ENCODE data around the gene ZNF549. TPM values are rescaled to one million over a fixed set of nuclear protein-coding genes. Genes with fewer than 3 reads are reported as not detected.

The ZNF549 gene
- total RNA-seq, 1 donor from 2014 or later = 7.6 TPM

DNA sequence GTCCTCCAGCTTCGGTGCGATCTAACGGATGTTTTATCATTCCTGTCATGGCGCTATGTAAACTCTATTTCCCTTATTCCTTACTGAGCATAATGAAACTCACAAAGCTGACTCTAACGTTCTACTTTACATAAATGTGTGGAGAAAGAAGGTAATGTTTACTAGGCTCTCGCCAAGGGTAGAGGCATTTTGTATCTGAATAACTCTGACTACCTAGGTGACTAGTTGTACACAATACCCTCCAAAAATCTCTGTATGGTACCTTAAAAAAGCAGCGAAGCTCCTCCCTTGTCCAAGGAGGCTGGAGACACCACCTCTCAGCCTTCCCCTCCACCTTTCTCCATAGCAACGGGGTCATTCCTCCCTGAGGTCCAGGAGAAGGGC lies 72.2 kb downstream of the ZNF549 start:
- TF ChIP-seq CTCF (IDR thresholded peaks at IDR 0.05; ENCODE audit: insufficient read depth, low read length, severe bottlenecking) = no peak
- Histone ChIP-seq H3K27me3 (ENCODE audit: control insufficient read depth, insufficient read depth, low read length) (no peaks in the 10 kb centered on the region), H3K4me3 (ENCODE audit: low read depth, low read length) (peak overlapping the region; percentile 76), H3K36me3 (ENCODE audit: control insufficient read depth, insufficient read depth, low read length) (no peaks in the 10 kb centered on the region)
- FAIRE-seq (no peak), DNase-seq (ENCODE audit: low read depth) (no peak)

GRCh38 chr19:57599761-57600383 lies 72.7 kb downstream of the ZNF549 start, which contains the start of gene ZNF530:
Gene ZNF530, plus strand, starts transcription at chr19:57599885. Its CDS starts 4,461 bp downstream, at chr19:57604346.
- no peaks in the 10 kb centered on the region for H3K27me3 ChIP-seq (ENCODE audit: control insufficient read depth, insufficient read depth, low read length)
- TF ChIP-seq CTCF (IDR thresholded peaks at IDR 0.05; ENCODE audit: insufficient read depth, low read length, severe bottlenecking) = no peak
- DNase-seq (ENCODE audit: low read depth) (peak; percentile 79), FAIRE-seq (no peak)
- H3K36me3 ChIP-seq (ENCODE audit: control insufficient read depth, insufficient read depth, low read length) = no peaks in the 10 kb centered on the region
- peak within 1 kb of the TSS; percentile 76 for H3K4me3 ChIP-seq (ENCODE audit: low read depth, low read length)

GRCh38 chr19:57606931-57607330 lies 79.8 kb downstream of the ZNF549 start:
- DNase-seq (ENCODE audit: low read depth) (no peak), FAIRE-seq (peak; percentile 23)
- TF ChIP-seq CTCF (IDR thresholded peaks at IDR 0.05; ENCODE audit: insufficient read depth, low read length, severe bottlenecking) = no peak
- Histone ChIP-seq H3K27me3 (ENCODE audit: control insufficient read depth, insufficient read depth, low read length) (no peaks in the 10 kb centered on the region), H3K36me3 (ENCODE audit: control insufficient read depth, insufficient read depth, low read length) (peaks cover 4% of the 10 kb centered on the region), H3K4me3 (ENCODE audit: low read depth, low read length) (no peak overlapping the region)

Other genes with a start within 250 kb of the ZNF549 start
- gene ZNF460, start 246.9 kb upstream of the ZNF549 start, total RNA-seq = 126 and 131 TPM in 2 replicates
- 13.2 and 14.7 TPM in 2 replicates for gene ZNF543, start 206.9 kb upstream of the ZNF549 start, total RNA-seq
- gene ZNF304, start 176.1 kb upstream of the ZNF549 start, total RNA-seq = 12.7 and 13.7 TPM in 2 replicates
- gene TRAPPC2B, start 163.8 kb upstream of the ZNF549 start, total RNA-seq = 13.7 and 16.5 TPM in 2 replicates
- 3.6 and 3.9 TPM in 2 replicates for gene ZNF547, start 163.8 kb upstream of the ZNF549 start, total RNA-seq
- 30.1 and 31.9 TPM in 2 replicates for gene ZNF548, start 137.5 kb upstream of the ZNF549 start, total RNA-seq
- 9.0 and 11.3 TPM in 2 replicates for gene ZNF17, start 116.2 kb upstream of the ZNF549 start, total RNA-seq
- gene ZNF749, start 92.0 kb upstream of the ZNF549 start, total RNA-seq = 18.4 and 23.2 TPM in 2 replicates
- gene VN1R1, start 70.2 kb upstream of the ZNF549 start, total RNA-seq = 0.53 and 1.2 TPM in 2 replicates
- gene ZNF772, start 49.8 kb upstream of the ZNF549 start, total RNA-seq = 11.8 and 24.3 TPM in 2 replicates
- gene ZNF419, start 39.6 kb upstream of the ZNF549 start, total RNA-seq = 17.6 and 33.8 TPM in 2 replicates
- gene ZNF773, start 27.4 kb upstream of the ZNF549 start, total RNA-seq = 20.5 and 31.7 TPM in 2 replicates
- 6.3 and 9.7 TPM in 2 replicates for gene ZNF550, start 32.5 kb downstream of the ZNF549 start, total RNA-seq
- 5.5 and 7.4 TPM in 2 replicates for gene ZNF416, start 51.6 kb downstream of the ZNF549 start, total RNA-seq
- 7.4 and 8.4 TPM in 2 replicates for gene ZIK1, start 56.8 kb downstream of the ZNF549 start, total RNA-seq
- 3.7 and 3.9 TPM in 2 replicates for gene ZNF530, start 72.5 kb downstream of the ZNF549 start, total RNA-seq
- gene ZNF134, start 86.9 kb downstream of the ZNF549 start, total RNA-seq = 17.1 and 23.2 TPM in 2 replicates
- gene ZNF211, start 105.8 kb downstream of the ZNF549 start, total RNA-seq = 11.1 and 13.8 TPM in 2 replicates
- 0.13 TPM in 1 of 2 replicates, not detected in the other for gene ZSCAN4, start 141.6 kb downstream of the ZNF549 start, total RNA-seq
- 6.5 and 6.8 TPM in 2 replicates for gene ZNF551, start 154.6 kb downstream of the ZNF549 start, total RNA-seq
- 0.53 and 1.2 TPM in 2 replicates for gene ZNF154, start 181.8 kb downstream of the ZNF549 start, total RNA-seq
- gene ZNF671, start 200.3 kb downstream of the ZNF549 start, total RNA-seq = 5.8 and 7.3 TPM in 2 replicates
- 12.4 and 14.0 TPM in 2 replicates for gene ZNF776, start 219.5 kb downstream of the ZNF549 start, total RNA-seq
- gene ZNF586, start 242.3 kb downstream of the ZNF549 start, total RNA-seq = 11.6 and 16.1 TPM in 2 replicates

All from bronchial epithelial cell (primary cell).